Neural progenitor cell (in vitro differentiated cells): Measurements from ENCODE around the gene KIAA1217. TPM values are rescaled to one million over a fixed set of nuclear protein-coding genes. Genes with fewer than 3 reads are reported as not detected.

Experiments used
- DNase-seq: peaks from one replicate; pipeline ENCODE4 v3.0.0-alpha.2; 2016; ENCODE audit warnings: low spot score
- H2AFZ ChIP-seq: fragments of 200-600 bp; sonication (generic); replicated peaks from 2 replicates; pipeline ENCODE4 v1.6.1; 2016; ENCODE audit warnings: antibody characterized with exemption
- H3F3A ChIP-seq: fragments of 200-600 bp; sonication (generic); 2 replicates; pipeline ENCODE4 v1.6.1; 2016; ENCODE audit warnings: antibody characterized with exemption, low read depth
- H3K27ac ChIP-seq: fragments of 200-600 bp; sonication (generic); 2 replicates; pipeline ENCODE4 v1.5.1; 2016; ENCODE audit warnings: mild to moderate bottlenecking
- H3K27me3 ChIP-seq: fragments of 200-600 bp; sonication (generic); 2 replicates; pipeline ENCODE4 v1.6.1; 2016; ENCODE audit warnings: mild to moderate bottlenecking, moderate library complexity
- H3K36me3 ChIP-seq: fragments of 200-600 bp; sonication (generic); 2 replicates; pipeline ENCODE4 v1.5.1; 2016
- H3K4me1 ChIP-seq: fragments of 200-600 bp; sonication (generic); 2 replicates; pipeline ENCODE4 v1.6.1; 2016; ENCODE audit warnings: mixed run types
- H3K4me2 ChIP-seq: fragments of 200-600 bp; sonication (generic); 2 replicates; pipeline ENCODE4 v1.6.1; 2016
- H3K4me3 ChIP-seq: fragments of 200-600 bp; sonication (generic); 2 replicates; pipeline ENCODE4 v1.5.1; 2016
- H3K79me2 ChIP-seq: fragments of 200-600 bp; sonication (generic); 2 replicates; pipeline ENCODE4 v1.6.1; 2016; ENCODE audit warnings: low read depth
- H3K9ac ChIP-seq: fragments of 200-600 bp; sonication (generic); 2 replicates; pipeline ENCODE4 v1.6.1; 2016
- H3K9me3 ChIP-seq: fragments of 200-600 bp; sonication (generic); 2 replicates; pipeline ENCODE4 v1.5.1; 2016; ENCODE audit warnings: low read depth
- H4K20me1 ChIP-seq: fragments of 200-600 bp; sonication (generic); 2 replicates; pipeline ENCODE4 v1.6.1; 2016; ENCODE audit warnings: low read depth
- H3K27ac Mint-ChIP-seq: 3 replicates; pipeline ENCODE4 v1.8.0; 2021; ENCODE audit warnings: mixed read lengths
- H3K27me3 Mint-ChIP-seq: 2 replicates; pipeline ENCODE4 v1.8.0; 2022; ENCODE audit warnings: low read depth, mild to moderate bottlenecking, inconsistent platforms, moderate library complexity, mixed read lengths; ENCODE audit not compliant: insufficient read depth
- H3K36me3 Mint-ChIP-seq: 3 replicates; pipeline ENCODE4 v1.8.0; 2021; ENCODE audit warnings: mixed read lengths
- H3K4me1 Mint-ChIP-seq: 3 replicates; pipeline ENCODE4 v1.8.0; 2021; ENCODE audit warnings: mixed read lengths
- H3K4me3 Mint-ChIP-seq: 3 replicates; pipeline ENCODE4 v1.8.0; 2021; ENCODE audit warnings: mild to moderate bottlenecking, moderate library complexity, mixed read lengths
- H3K9me3 Mint-ChIP-seq: 3 replicates; pipeline ENCODE4 v1.8.0; 2020; ENCODE audit warnings: mixed read lengths
- CTCF ChIP-seq: fragments of 200-600 bp; sonication (generic); IDR thresholded peaks from 2 replicates; pipeline ENCODE4 v1.5.1; 2017; ENCODE audit warnings: antibody characterized with exemption, mild to moderate bottlenecking
- EZH2 ChIP-seq: fragments of 200-600 bp; sonication (generic); IDR thresholded peaks from 2 replicates; pipeline ENCODE4 v1.6.1; 2017; ENCODE audit warnings: antibody characterized with exemption, mild to moderate bottlenecking, moderate library complexity
- EZH2phosphoT487 ChIP-seq: fragments of 200-600 bp; sonication (generic); IDR thresholded peaks from 2 replicates; pipeline ENCODE4 v1.6.1; 2017; ENCODE audit warnings: antibody characterized with exemption
- total RNA-seq: library from RNA; depleted of rRNA; stranded (reverse); fragments of >200 nt; gene quantifications from 2 replicates; pipeline ENCODE4 v1.2.3, GENCODE V29; 2015; ENCODE audit warnings: low replicate concordance

Gene KIAA1217
- total RNA-seq, 1 donor from 2014 or later, result 13.1 TPM

GRCh38 chr10:24415455-24416125 lies 206.7 kb downstream of the KIAA1217 start:
- Mint-ChIP-seq H3K4me1 (peaks cover 17% of the 10 kb centered on the region), H3K9me3 (no peaks in the 10 kb centered on the region), H3K27me3 (no peaks in the 10 kb centered on the region), H3K36me3 (no peaks in the 10 kb centered on the region), H3K4me3 (no peak overlapping the region), H3K27ac (no peak overlapping the region)
- H3K4me3 ChIP-seq, result no peak overlapping the region
- H3K9ac ChIP-seq, result no peak overlapping the region
- peak; percentile 32 for DNase-seq
- no peak for TF ChIP-seq CTCF
- TF ChIP-seq EZH2phosphoT487, result no peak
- TF ChIP-seq EZH2, result no peak
- H3K4me2 ChIP-seq, result no peak overlapping the region
- H3K9me3 ChIP-seq, result no peaks in the 10 kb centered on the region
- H3K27me3 ChIP-seq, result no peaks in the 10 kb centered on the region
- no peak overlapping the region for H2AFZ ChIP-seq
- H3F3A ChIP-seq, result no peaks in the 10 kb centered on the region
- H3K4me1 ChIP-seq, result peaks cover 17% of the 10 kb centered on the region
- H3K79me2 ChIP-seq, result no peaks in the 10 kb centered on the region
- no peaks in the 10 kb centered on the region for H3K36me3 ChIP-seq
- no peaks in the 10 kb centered on the region for H4K20me1 ChIP-seq
- H3K27ac ChIP-seq, result no peak overlapping the region

GRCh38 chr10:24416248-24416647 lies 207.3 kb downstream of the KIAA1217 start:
- Histone ChIP-seq H4K20me1 (no peaks in the 10 kb centered on the region), H3K36me3 (no peaks in the 10 kb centered on the region), H3F3A (no peaks in the 10 kb centered on the region), H2AFZ (no peak overlapping the region), H3K4me3 (no peak overlapping the region), H3K9ac (no peak overlapping the region), H3K79me2 (no peaks in the 10 kb centered on the region), H3K27ac (no peak overlapping the region), H3K27me3 (no peaks in the 10 kb centered on the region), H3K4me1 (peaks cover 17% of the 10 kb centered on the region), H3K4me2 (no peak overlapping the region), H3K9me3 (no peaks in the 10 kb centered on the region)
- no peaks in the 10 kb centered on the region for H3K9me3 Mint-ChIP-seq
- no peaks in the 10 kb centered on the region for H3K36me3 Mint-ChIP-seq
- TF ChIP-seq EZH2phosphoT487, result no peak
- no peak for TF ChIP-seq EZH2
- no peak for TF ChIP-seq CTCF
- peaks cover 17% of the 10 kb centered on the region for H3K4me1 Mint-ChIP-seq
- no peak overlapping the region for H3K27ac Mint-ChIP-seq
- no peaks in the 10 kb centered on the region for H3K27me3 Mint-ChIP-seq
- no peak for DNase-seq
- H3K4me3 Mint-ChIP-seq, result no peak overlapping the region

- no peaks in the 10 kb centered on the region for H3K27me3 ChIP-seq
- H3K4me1 ChIP-seq, result peaks cover 17% of the 10 kb centered on the region
- H3K9ac ChIP-seq, result no peak overlapping the region
- Mint-ChIP-seq H3K27ac (no peak overlapping the region), H3K4me1 (peaks cover 17% of the 10 kb centered on the region), H3K4me3 (no peak overlapping the region), H3K36me3 (no peaks in the 10 kb centered on the region), H3K9me3 (no peaks in the 10 kb centered on the region), H3K27me3 (no peaks in the 10 kb centered on the region)
- peak overlapping the region; percentile 33 for H3K27ac ChIP-seq
- DNase-seq, result no peak
- no peaks in the 10 kb centered on the region for H3F3A ChIP-seq
- no peak overlapping the region for H2AFZ ChIP-seq
- H3K36me3 ChIP-seq, result no peaks in the 10 kb centered on the region
- H3K9me3 ChIP-seq, result no peaks in the 10 kb centered on the region
- no peak overlapping the region for H3K4me2 ChIP-seq
- H3K79me2 ChIP-seq, result no peaks in the 10 kb centered on the region
- H4K20me1 ChIP-seq, result no peaks in the 10 kb centered on the region
- TF ChIP-seq EZH2phosphoT487 (no peak), CTCF (no peak), EZH2 (no peak)
- no peak overlapping the region for H3K4me3 ChIP-seq
These were observed 208.1 kb downstream of the KIAA1217 start for GRCh38 chr10:24417053-24417452.
